GM12878 (cell line): Measurements from ENCODE around the gene CHRM2. TPM values are rescaled to one million over a fixed set of nuclear protein-coding genes. Genes with fewer than 3 reads are reported as not detected.

Source experiments
- ATAC-seq: fragments of 200-7000 bp; cut with Tn5 transposase; 3 replicates; pipeline ENCODE4 v1.9.1; 2020; ENCODE audit warnings: mild to moderate bottlenecking, moderate library complexity
- BruUV-seq: library from RNA; stranded (reverse); fragments of 400-500 nt; replicated peaks from 2 replicates; lab custom pipeline; 2021; lab: Mats Ljungman, UMichigan
- CTCF ChIA-PET: fragments of 300-600 bp; sonication (Branson Sonifier 250); formaldehyde crosslinking; extraction: SDS; loops from one replicate; lab custom pipeline; 2021; ENCODE audit warnings: inconsistent platforms; lab: Yijun Ruan, JAX
- POLR2A ChIA-PET: fragments of 350-600 bp; formaldehyde crosslinking; extraction: SDS; loops from one replicate; lab custom pipeline; 2021; ENCODE audit warnings: inconsistent platforms; lab: Charles Lee
- RAD21 ChIA-PET: fragments of 300-600 bp; sonication (Branson Sonifier 250); formaldehyde crosslinking; loops from one replicate; lab custom pipeline; 2023; ENCODE audit warnings: antibody characterized with exemption; ENCODE audit not compliant: unreplicated experiment; lab: Charles Lee
- SMC1A ChIA-PET: fragments of 300-600 bp; sonication (Branson Sonifier 250); formaldehyde crosslinking; loops from one replicate; lab custom pipeline; 2023; ENCODE audit not compliant: unreplicated experiment, uncharacterized antibody; lab: Charles Lee
- DNase-seq: peaks from one replicate; pipeline ENCODE4 v3.0.0-alpha.2; 2011; ENCODE audit warnings: low read depth, low spot score
- FAIRE-seq: peaks from 3 replicates; lab custom pipeline; 2011; peaks lifted over from hg19 to GRCh38; lab: Jason Lieb, UNC
- H2AFZ ChIP-seq: 2 replicates; pipeline ENCODE4 v1.6.0; 2011; ENCODE audit warnings: low read depth, low read length, control low read depth; ENCODE audit not compliant: control insufficient read depth
- H3K27ac ChIP-seq: 2 replicates; pipeline ENCODE4 v1.5.1; 2011; ENCODE audit warnings: control low read depth; ENCODE audit not compliant: control insufficient read depth, insufficient read depth
- H3K27me3 ChIP-seq, 2 experiments: replicated peaks in 1 of 2; 2 replicates each; pipeline versions ENCODE4 v1.6.0 to v1.6.1; 2011; ENCODE audit warnings: low read length in 1 of 2; ENCODE audit not compliant: control insufficient read depth in 2 of 2, insufficient read depth in 2 of 2
- H3K36me3 ChIP-seq, 2 experiments: 2 replicates each; pipeline ENCODE4 v1.5.1; 2011; ENCODE audit warnings: low read length in 1 of 2; ENCODE audit not compliant: control insufficient read depth in 2 of 2, insufficient read depth in 2 of 2
- H3K4me1 ChIP-seq: 2 replicates; pipeline ENCODE4 v1.6.1; 2011; ENCODE audit warnings: mild to moderate bottlenecking, low read length, moderate library complexity, mixed read lengths; ENCODE audit not compliant: control insufficient read depth, insufficient read depth
- H3K4me2 ChIP-seq: 2 replicates; pipeline ENCODE4 v1.6.0; 2011; ENCODE audit warnings: control low read depth; ENCODE audit not compliant: control insufficient read depth, insufficient read depth
- H3K4me3 ChIP-seq: fragments of 200-600 bp; sonication (generic); 2 replicates; pipeline ENCODE4 v1.5.1; 2016
- H3K79me2 ChIP-seq: 2 replicates; pipeline ENCODE4 v1.6.0; 2011; ENCODE audit warnings: low read length; ENCODE audit not compliant: control insufficient read depth, insufficient read depth
- H3K9ac ChIP-seq: 2 replicates; pipeline ENCODE4 v1.8.0; 2011; ENCODE audit warnings: low read length, control low read depth, mixed read lengths; ENCODE audit not compliant: control insufficient read depth, insufficient read depth
- H3K9me3 ChIP-seq: replicated peaks from 3 replicates; pipeline ENCODE4 v1.5.1; 2011; ENCODE audit warnings: mild to moderate bottlenecking, low read length; ENCODE audit not compliant: control insufficient read depth, insufficient read depth
- H4K20me1 ChIP-seq: 2 replicates; pipeline ENCODE4 v1.6.0; 2011; ENCODE audit not compliant: control insufficient read depth, insufficient read depth
- ATF2 ChIP-seq: IDR thresholded peaks from 2 replicates; pipeline ENCODE4 v1.6.1; 2012; ENCODE audit warnings: low read length, inconsistent platforms
- BACH1 ChIP-seq: fragments of 450-650 bp; IDR thresholded peaks from 2 replicates; pipeline ENCODE4 v1.6.1; 2017; ENCODE audit warnings: mild to moderate bottlenecking, borderline replicate concordance
- CEBPB ChIP-seq, 2 experiments: fragments of 150-350 bp in 1 of 2; IDR thresholded peaks; 2 replicates each; pipeline ENCODE4 v1.6.1; 2012 to 2014; ENCODE audit warnings: low read depth in 2 of 2, low read length in 2 of 2, borderline replicate concordance in 1 of 2, inconsistent platforms in 1 of 2
- GABPA ChIP-seq: IDR thresholded peaks from 2 replicates; pipeline ENCODE4 v1.6.1; 2014; ENCODE audit warnings: antibody characterized with exemption, low read depth, mild to moderate bottlenecking, inconsistent platforms
- MTA3 ChIP-seq: IDR thresholded peaks from 2 replicates; pipeline ENCODE4 v1.6.1; 2012; ENCODE audit warnings: low read length, inconsistent platforms, borderline replicate concordance
- REST ChIP-seq: IDR thresholded peaks from 2 replicates; pipeline ENCODE4 v1.6.1; 2012; ENCODE audit warnings: mild to moderate bottlenecking, low read depth, low read length
- TCF12 ChIP-seq: IDR thresholded peaks from 2 replicates; pipeline ENCODE4 v1.6.1; 2011; ENCODE audit warnings: low read depth, mild to moderate bottlenecking, low read length
- ZNF384 ChIP-seq: IDR thresholded peaks from 2 replicates; pipeline ENCODE4 v1.6.1; 2012; ENCODE audit warnings: low read depth, mild to moderate bottlenecking, low read length, improper control_type of control experiment, borderline replicate concordance
- WGBS: methylation state at CpG from one replicate; pipeline ENCODE4 v1.1.6; 2016; ENCODE audit warnings: low lambda C conversion rate; ENCODE audit not compliant: insufficient replicate concordance, insufficient coverage; ENCODE audit errors: missing lambda C conversion rate; 5-methylcytosine and 5-hydroxymethylcytosine counted together
- in situ Hi-C: fragments of 300-500 bp; cut with MboI; formaldehyde crosslinking; loops from 9 replicates; pipeline ENCODE4 v1.14.3; 2018; ENCODE audit warnings: mixed read lengths
- intact Hi-C: fragments of 100-400 bp; cut with micrococcal nuclease; formaldehyde crosslinking; loops from one replicate; pipeline ENCODE4 v1.14.2; 2022; ENCODE audit not compliant: unreplicated experiment
- polyA plus RNA-seq, 11 experiments: library from polyadenylated mRNA; depleted of rRNA in 4 of 11; unstranded in 6 of 11; stranded (reverse) in 5 of 11; fragments of >200 nt; fragmentation: Nextera tagmentation in 4 of 11; fragmentation: Illumina TruSeq in 1 of 11; extraction: Ambion mirVana in 4 of 11; extraction: Trizol in 1 of 11; gene quantifications; 1 replicate in 1 of 11; 2 replicates in 10 of 11; pipeline versions ENCODE4 v1.2.1 to v1.2.3, GENCODE V29; 2011 to 2016; ENCODE audit warnings: inconsistent platforms in 2 of 11, missing spikeins in 2 of 11, low read depth in 1 of 11
- total RNA-seq, 4 experiments: library from RNA; depleted of rRNA in 3 of 4; stranded (reverse); fragments of >200 nt in 3 of 4; fragmentation: Illumina TruSeq in 1 of 4; extraction: Trizol in 1 of 4; gene quantifications; 2 replicates each; pipeline versions ENCODE4 v1.2.1 to v1.2.3, GENCODE V29; 2013 to 2021
- TF ChIP-seq, protein P1 (sequence below): IDR thresholded peaks from 2 replicates; pipeline ENCODE4 v1.6.1; 2011; ENCODE audit warnings: borderline replicate concordance, low read depth, mild to moderate bottlenecking, moderate library complexity, mixed read lengths, low read length; ENCODE audit not compliant: insufficient read depth; ENCODE audit errors: extremely low read length

The CHRM2 gene
- total and polyA plus RNA-seq, 10 of the 15 experiments (the other 5 are each of a cell fraction or from before 2014, with no cell fraction given) = 0.05 TPM; not detected in 9

DNA sequence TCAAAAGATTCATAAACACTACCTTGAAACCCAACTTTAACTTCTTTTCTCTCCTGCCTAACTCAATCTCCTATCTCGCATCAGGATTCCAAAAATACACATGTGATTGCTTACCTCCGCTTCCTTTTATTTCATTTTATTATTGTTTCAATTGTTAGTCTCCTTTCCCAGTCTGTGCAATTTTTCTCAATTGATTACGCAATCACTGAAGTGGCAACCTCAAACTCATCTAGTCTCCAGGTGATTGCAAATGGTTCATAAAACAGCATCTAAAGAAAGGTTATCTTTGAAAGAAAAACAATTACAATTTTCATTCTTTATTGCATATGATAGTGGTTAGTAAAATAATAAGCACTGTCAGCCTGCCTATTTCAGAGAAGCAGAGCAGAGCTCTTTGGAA lies 45.6 kb downstream of the CHRM2 start:
- ChIA-PET RAD21 (no interaction called here), POLR2A (no interaction called here), CTCF (interaction anchor here (1.5 kb wide), 1 partner anchor 11 kb away, joined by 4 read pairs; no protein-coding TSS in a partner anchor), SMC1A (no interaction called here)
- no peaks in the 10 kb centered on the region for H3K27me3 ChIP-seq
- no peak overlapping the region for H3K4me2 ChIP-seq
- in situ Hi-C loops = no loop called here
- no peak overlapping the region for H3K27ac ChIP-seq
- no peaks in the 10 kb centered on the region for H4K20me1 ChIP-seq
- H3K4me3 ChIP-seq = no peak overlapping the region
- no peak for TF ChIP-seq ZNF384
- no peak for TF ChIP-seq TCF12
- TF ChIP-seq REST = no peak
- TF ChIP-seq CEBPB (IDR thresholded peaks at IDR 0.05; ENCODE audit: borderline replicate concordance in 1 of 2, low read depth in 2 of 2, low read length in 2 of 2) = 0 out of 4 replicates have a peak, but pooled peaks of 1 of the 2 experiments have one; percentile 34
- no peak for TF ChIP-seq GABPA
- TF ChIP-seq BACH1 = no peak
- no peak for TF ChIP-seq ATF2
- TF ChIP-seq MTA3 = no peak
- TF ChIP-seq, protein P1, sequence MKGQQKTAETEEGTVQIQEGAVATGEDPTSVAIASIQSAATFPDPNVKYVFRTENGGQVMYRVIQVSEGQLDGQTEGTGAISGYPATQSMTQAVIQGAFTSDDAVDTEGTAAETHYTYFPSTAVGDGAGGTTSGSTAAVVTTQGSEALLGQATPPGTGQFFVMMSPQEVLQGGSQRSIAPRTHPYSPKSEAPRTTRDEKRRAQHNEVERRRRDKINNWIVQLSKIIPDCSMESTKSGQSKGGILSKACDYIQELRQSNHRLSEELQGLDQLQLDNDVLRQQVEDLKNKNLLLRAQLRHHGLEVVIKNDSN = no peak
- intact Hi-C loops = no loop called here
- FAIRE-seq (no peak), DNase-seq (no peak), ATAC-seq (no peak)
- no peaks in the 10 kb centered on the region for H3K79me2 ChIP-seq
- BruUV-seq = no TSS peak
- 62% methylated on average over 3 of the region's 3 CpGs for WGBS
- no peaks in the 10 kb centered on the region for H3K9me3 ChIP-seq
- no peaks in the 10 kb centered on the region for H3K4me1 ChIP-seq
- H3K9ac ChIP-seq = no peak overlapping the region
- H3K36me3 ChIP-seq = no peaks in the 10 kb centered on the region
- H2AFZ ChIP-seq = no peak overlapping the region
